Heart right ventricle (tissue), 16 donors: ENCODE data around the gene OGDH. TPM values are rescaled to one million over a fixed set of nuclear protein-coding genes. Genes with fewer than 3 reads are reported as not detected.

Experiments
- ATAC-seq, 8 donors: fragments of 200-7000 bp; cut with Tn5 transposase; one replicate each; pipeline ENCODE4 v1.9.1; 2020; ENCODE audit warnings: mild to moderate bottlenecking in 8 of 8, moderate library complexity in 8 of 8, moderate number of reproducible peaks in 1 of 8
- DNase-seq, 2 donors: peaks; one replicate each; pipeline ENCODE4 v3.0.0-alpha.2; 2020
- H3K27ac ChIP-seq, 10 donors: fragments of 200-600 bp; sonication (generic) in 2 of 10; one replicate each; pipeline versions ENCODE4 v1.5.0 to v1.8.0; 2020 to 2022; ENCODE audit warnings: mild to moderate bottlenecking in 3 of 10
- H3K27me3 ChIP-seq, 7 donors: fragments of 200-600 bp; one replicate each; pipeline ENCODE4 v1.8.0; 2021 to 2022; ENCODE audit warnings: mild to moderate bottlenecking in 2 of 7
- H3K36me3 ChIP-seq, 9 donors: fragments of 200-600 bp; sonication (generic) in 1 of 9; one replicate each; pipeline versions ENCODE4 v1.5.0 to v1.8.0; 2020 to 2022; ENCODE audit warnings: mild to moderate bottlenecking in 2 of 9
- H3K4me1 ChIP-seq, 9 donors: fragments of 200-600 bp; sonication (generic) in 1 of 9; one replicate each; pipeline versions ENCODE4 v1.5.0 to v1.8.0; 2020 to 2022; ENCODE audit warnings: mild to moderate bottlenecking in 4 of 9
- H3K4me3 ChIP-seq, 10 donors: fragments of 200-600 bp; sonication (generic) in 2 of 10; one replicate each; pipeline versions ENCODE4 v1.5.0 to v1.8.0; 2020 to 2022; ENCODE audit warnings: mild to moderate bottlenecking in 7 of 10, moderate library complexity in 2 of 10
- H3K9me3 ChIP-seq, 11 donors: fragments of 200-600 bp in 10 of 11; sonication (generic) in 2 of 11; one replicate each; pipeline versions ENCODE4 v1.5.0 to v1.8.0; 2013 to 2022; ENCODE audit warnings: mild to moderate bottlenecking in 2 of 11, control low read depth in 1 of 11, moderate library complexity in 1 of 11
- WGBS, 2 donors: extraction: QIAGEN DNeasy Blood & Tissue Kit; methylation state at CpG; one replicate each; pipeline ENCODE4 v1.1.7; 2013; ENCODE audit warnings: inconsistent platforms in 1 of 2; 5-methylcytosine and 5-hydroxymethylcytosine counted together
- intact Hi-C, 10 donors: fragments of 100-400 bp; cut with DNase I; formaldehyde crosslinking; loops; one replicate each; pipeline versions ENCODE4 v1.11.1 to v1.14.2; 2022
- polyA plus RNA-seq, 2 donors: library from polyadenylated mRNA; stranded (reverse); fragments of 200-250 nt; gene quantifications; one replicate each; pipeline ENCODE4 v1.2.3, GENCODE V29; 2013
- total RNA-seq, 10 donors: library from RNA; stranded (reverse); fragmentation: NEBNext Ultra II Directional in 3 of 10; extraction: Animal tissue kit (Norgen Biotek cat#: 25700) in 3 of 10; gene quantifications; one replicate each; pipeline versions ENCODE4 v1.2.1 to v1.2.4, GENCODE V29; 2021 to 2023
- TF ChIP-seq, protein P1 (sequence below), 9 donors: fragments of 200-600 bp; sonication (generic) in 2 of 9; IDR thresholded peaks; one replicate each; pipeline versions ENCODE4 v1.5.0 to v1.8.0; 2021 to 2022; ENCODE audit warnings: antibody characterized with exemption in 9 of 9, mild to moderate bottlenecking in 5 of 9, moderate library complexity in 1 of 9
- donor health status: Arrhythmogenic right ventricular cardiomyopathy.
- donor health status: ischemic (EF 13 %, LVEDD 7.1; RV severe dilation, severe dysfunction).
- donor health status: healthy with polysubstance abuse.
- donor health status: DM: no; HTN: yes; CAD: no.
- donor health status: DM: no; HTN: no; CAD: no.
- donor health status: ischemic (EF 25% LVEDD 6.9; RV normal size, moderate dysfunction).
- donor health status: ischemic (EF 25% LVEDD 5.7; RV mildly dilated, moderate dysfunction).
- donor health status: healthy.
- donor health status: DM: yes; HTN: yes; CAD: no.
- donor health status: Ischemic cardiomyopathy.
- donor health status: ischemic (EF 35%, LVEDD 5.7; RV mildly dilated, moderate dysfunction).
- donor health status: nonischemic (EF 11% LVEDD 7.7; RV severe dilation, severe dysfunction).
- donor health status: DM: yes; HTN: yes; CAD: no.
- donor health status: PGD.
- donor health status: ischemic (EF 29% LVEDD 5.4; RV normal size, mild dysfunction).
- donor health status: nonischemic (EF 23%, LVEDD 6.1; RV moderate dilation, normal function).

The OGDH gene
- total and polyA plus RNA-seq, 12 donors = 202 to 724 (median 672) TPM

- ATAC-seq (no peak), DNase-seq (no peak)
- 80 to 82% methylated on average over 5 of the region's 5 CpGs for WGBS, 2 donors
- TF ChIP-seq, protein P1, sequence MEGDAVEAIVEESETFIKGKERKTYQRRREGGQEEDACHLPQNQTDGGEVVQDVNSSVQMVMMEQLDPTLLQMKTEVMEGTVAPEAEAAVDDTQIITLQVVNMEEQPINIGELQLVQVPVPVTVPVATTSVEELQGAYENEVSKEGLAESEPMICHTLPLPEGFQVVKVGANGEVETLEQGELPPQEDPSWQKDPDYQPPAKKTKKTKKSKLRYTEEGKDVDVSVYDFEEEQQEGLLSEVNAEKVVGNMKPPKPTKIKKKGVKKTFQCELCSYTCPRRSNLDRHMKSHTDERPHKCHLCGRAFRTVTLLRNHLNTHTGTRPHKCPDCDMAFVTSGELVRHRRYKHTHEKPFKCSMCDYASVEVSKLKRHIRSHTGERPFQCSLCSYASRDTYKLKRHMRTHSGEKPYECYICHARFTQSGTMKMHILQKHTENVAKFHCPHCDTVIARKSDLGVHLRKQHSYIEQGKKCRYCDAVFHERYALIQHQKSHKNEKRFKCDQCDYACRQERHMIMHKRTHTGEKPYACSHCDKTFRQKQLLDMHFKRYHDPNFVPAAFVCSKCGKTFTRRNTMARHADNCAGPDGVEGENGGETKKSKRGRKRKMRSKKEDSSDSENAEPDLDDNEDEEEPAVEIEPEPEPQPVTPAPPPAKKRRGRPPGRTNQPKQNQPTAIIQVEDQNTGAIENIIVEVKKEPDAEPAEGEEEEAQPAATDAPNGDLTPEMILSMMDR (IDR thresholded peaks at IDR 0.05) = no peak
- peaks cover 0 to 9% (median 0%) of the 10 kb centered on the region in 9 donors for H3K4me1 ChIP-seq
- H3K36me3 ChIP-seq = no peaks in the 10 kb centered on the region
- no peaks in the 10 kb centered on the region for H3K9me3 ChIP-seq
- intact Hi-C loops = no loop called here
- no peak overlapping the region for H3K27ac ChIP-seq
- H3K4me3 ChIP-seq = no peak overlapping the region
- no peaks in the 10 kb centered on the region for H3K27me3 ChIP-seq
Measured at GRCh38 chr7:44733708-44734481, 127.5 kb downstream of the OGDH start.

- Histone ChIP-seq H3K4me1 (peaks cover 0 to 9% (median 0%) of the 10 kb centered on the region in 9 donors), H3K9me3 (no peaks in the 10 kb centered on the region), H3K27ac (peak overlapping the region in 1 of 10 donors; percentile 21), H3K27me3 (no peaks in the 10 kb centered on the region), H3K4me3 (no peak overlapping the region), H3K36me3 (no peaks in the 10 kb centered on the region)
- 84 to 87% methylated on average over 5 of the region's 5 CpGs for WGBS, 2 donors
- intact Hi-C loops = no loop called here
- DNase-seq (no peak), ATAC-seq (no peak)
- TF ChIP-seq, protein P1 (IDR thresholded peaks at IDR 0.05) = no peak
Measured at GRCh38 chr7:44735403-44736165, 129.2 kb downstream of the OGDH start.

DNA sequence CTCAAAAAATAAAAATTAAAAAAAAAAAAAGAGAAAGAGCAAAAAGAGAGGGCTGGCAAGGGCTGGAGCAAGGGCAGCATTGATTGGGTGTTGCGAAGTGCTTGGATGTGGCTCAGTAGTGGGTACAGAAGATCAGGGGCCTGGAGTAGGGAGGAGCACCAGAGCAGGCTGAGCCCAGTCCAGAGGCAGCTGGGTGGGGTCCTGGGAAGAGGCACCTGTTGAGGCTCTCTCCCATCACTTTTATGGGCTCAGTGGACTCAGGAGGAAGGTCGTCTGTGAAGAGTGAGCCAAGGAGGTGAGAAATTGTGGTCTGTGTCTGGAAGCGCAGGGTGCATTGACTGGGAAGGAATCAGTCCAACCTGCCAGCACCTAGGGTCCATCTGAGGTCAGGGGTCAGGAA lies 130.5 kb downstream of the OGDH start:
- Histone ChIP-seq H3K27me3 (no peaks in the 10 kb centered on the region), H3K4me1 (peaks cover 0 to 9% (median 0%) of the 10 kb centered on the region in 9 donors), H3K27ac (no peak overlapping the region), H3K9me3 (no peaks in the 10 kb centered on the region), H3K4me3 (no peak overlapping the region), H3K36me3 (no peaks in the 10 kb centered on the region)
- TF ChIP-seq, protein P1 (IDR thresholded peaks at IDR 0.05) = no peak
- DNase-seq = no peak
- intact Hi-C loops = no loop called here
- WGBS, 2 donors = 82% methylated on average over 3 of the region's 3 CpGs
- no peak for ATAC-seq

- no peaks in the 10 kb centered on the region for H3K27me3 ChIP-seq
- TF ChIP-seq, protein P1 (IDR thresholded peaks at IDR 0.05) = no peak
- H3K36me3 ChIP-seq = no peaks in the 10 kb centered on the region
- peaks cover 0 to 9% (median 0%) of the 10 kb centered on the region in 9 donors for H3K4me1 ChIP-seq
- intact Hi-C loops = no loop called here
- no peak for DNase-seq
- 93 to 94% methylated on average over 4 of the region's 4 CpGs for WGBS, 2 donors
- H3K9me3 ChIP-seq = no peaks in the 10 kb centered on the region
- no peak overlapping the region for H3K27ac ChIP-seq
- no peak for ATAC-seq
- H3K4me3 ChIP-seq = no peak overlapping the region
Measured at GRCh38 chr7:44738051-44738723, 131.8 kb downstream of the OGDH start.
